Gastrocnemius medialis (tissue), 4 donors: ENCODE data around the gene DNAJB6.

Experiments used
- POLR2A ChIP-seq, 2 donors: fragments of 450-650 bp; IDR thresholded peaks; one replicate each; pipeline ENCODE4 v1.6.1; 2017; ENCODE audit warnings: antibody characterized with exemption in 2 of 2, mild to moderate bottlenecking in 2 of 2, moderate library complexity in 2 of 2
- TF ChIP-seq, protein P1 (sequence below), 5 experiments: fragments of 450-650 bp in 3 of 5; fragments of 200-600 bp in 2 of 5; sonication (generic) in 2 of 5; IDR thresholded peaks in 4 of 5; conservative IDR thresholded peaks in 1 of 5; 1 replicate in 4 of 5; 2 replicates in 1 of 5; pipeline ENCODE4 v1.5.1; 2016 to 2019; ENCODE audit warnings: antibody characterized with exemption in 5 of 5, mild to moderate bottlenecking in 3 of 5, moderate library complexity in 3 of 5

DNA sequence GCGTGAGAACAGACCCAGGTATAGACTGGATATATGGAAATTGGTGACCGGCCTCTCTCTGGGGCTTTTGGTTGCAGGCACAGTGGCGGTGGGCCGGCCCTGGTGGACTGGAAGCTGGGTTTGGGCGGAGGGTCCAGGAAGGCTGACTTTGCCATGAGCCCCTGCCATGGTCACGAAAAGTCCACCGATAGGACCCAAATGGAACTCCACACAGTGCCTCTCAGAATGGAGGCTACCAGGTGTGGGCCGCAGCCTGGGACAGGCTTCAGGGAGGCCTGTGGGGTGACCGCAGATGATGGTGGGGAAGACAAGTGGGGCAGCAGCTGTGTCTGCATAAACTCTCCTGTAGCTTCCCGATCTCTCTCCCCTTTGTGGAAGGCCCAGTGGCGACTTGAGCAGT, 123.2 kb downstream of the DNAJB6 start:
- TF ChIP-seq, protein P1, sequence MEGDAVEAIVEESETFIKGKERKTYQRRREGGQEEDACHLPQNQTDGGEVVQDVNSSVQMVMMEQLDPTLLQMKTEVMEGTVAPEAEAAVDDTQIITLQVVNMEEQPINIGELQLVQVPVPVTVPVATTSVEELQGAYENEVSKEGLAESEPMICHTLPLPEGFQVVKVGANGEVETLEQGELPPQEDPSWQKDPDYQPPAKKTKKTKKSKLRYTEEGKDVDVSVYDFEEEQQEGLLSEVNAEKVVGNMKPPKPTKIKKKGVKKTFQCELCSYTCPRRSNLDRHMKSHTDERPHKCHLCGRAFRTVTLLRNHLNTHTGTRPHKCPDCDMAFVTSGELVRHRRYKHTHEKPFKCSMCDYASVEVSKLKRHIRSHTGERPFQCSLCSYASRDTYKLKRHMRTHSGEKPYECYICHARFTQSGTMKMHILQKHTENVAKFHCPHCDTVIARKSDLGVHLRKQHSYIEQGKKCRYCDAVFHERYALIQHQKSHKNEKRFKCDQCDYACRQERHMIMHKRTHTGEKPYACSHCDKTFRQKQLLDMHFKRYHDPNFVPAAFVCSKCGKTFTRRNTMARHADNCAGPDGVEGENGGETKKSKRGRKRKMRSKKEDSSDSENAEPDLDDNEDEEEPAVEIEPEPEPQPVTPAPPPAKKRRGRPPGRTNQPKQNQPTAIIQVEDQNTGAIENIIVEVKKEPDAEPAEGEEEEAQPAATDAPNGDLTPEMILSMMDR (IDR thresholded peaks at IDR 0.05 in 4 of 5, conservative IDR thresholded peaks at IDR 0.05 in 1 of 5): no peak
- no peak for TF ChIP-seq POLR2A (IDR thresholded peaks at IDR 0.05)
